DND-41 (cell line): ENCODE measurements around the gene TCERG1L.

Source experiments
- CTCF ChIP-seq: IDR thresholded peaks from 2 replicates; pipeline ENCODE4 v1.5.1; 2012; ENCODE audit warnings: borderline replicate concordance, low read length, moderate library complexity, mild to moderate bottlenecking; ENCODE audit not compliant: poor library complexity, severe bottlenecking; ENCODE audit errors: extremely low read depth
- EZH2 ChIP-seq: IDR thresholded peaks from 3 replicates; pipeline ENCODE4 v1.6.1; 2012; ENCODE audit warnings: borderline replicate concordance, low read depth, mild to moderate bottlenecking, moderate library complexity, low read length, inconsistent platforms; ENCODE audit not compliant: severe bottlenecking

- no peak for TF ChIP-seq CTCF
- no peak for TF ChIP-seq EZH2
Observed at GRCh38 chr10:131246775-131247174, 64.7 kb downstream of the TCERG1L start.
